ENCODE measurements around the gene MRPL43.

The MRPL43 gene

DNA sequence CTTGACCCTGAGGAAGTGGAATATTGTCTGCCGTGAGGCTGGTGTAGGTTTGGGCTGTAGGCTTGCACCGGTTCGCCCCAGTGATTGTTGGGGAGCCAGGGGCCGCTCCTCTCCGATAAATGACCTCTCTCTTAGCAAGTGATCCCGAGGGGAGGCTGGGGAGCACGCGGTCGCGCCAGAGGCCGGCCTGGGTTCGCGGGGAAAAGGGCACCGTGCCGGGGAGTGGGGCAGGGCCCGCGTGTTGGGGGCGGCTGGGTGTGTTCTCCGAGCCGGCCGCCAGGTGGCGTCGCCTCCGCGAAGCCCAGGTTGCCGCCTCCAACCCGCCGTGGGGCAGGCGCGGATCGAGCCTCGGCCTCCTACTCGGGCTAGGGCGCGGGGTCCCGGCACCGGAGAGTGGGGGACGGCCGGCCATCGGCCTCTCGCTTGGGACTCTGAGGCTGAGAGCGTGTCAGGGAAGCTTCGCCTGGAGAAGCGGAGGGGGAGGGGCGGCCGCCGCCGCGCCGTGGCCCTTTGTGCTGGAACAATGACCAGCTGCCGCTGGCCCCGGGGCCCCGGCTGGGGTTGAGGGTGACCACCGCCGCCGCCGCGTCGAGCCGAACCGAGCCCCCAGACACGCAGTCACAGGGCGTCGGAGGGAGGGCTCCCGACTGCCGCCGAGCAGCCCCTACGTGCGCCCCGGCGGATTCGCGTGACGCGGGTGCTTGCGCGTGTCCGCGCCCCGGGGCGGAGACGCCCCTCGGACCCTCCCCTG, 11.9 kb upstream of the MRPL43 start:
- H3K27me3 ChIP-seq (ENCODE audit: insufficient read depth, poor library complexity, severe bottlenecking) = no peaks in the 10 kb centered on the region
- H3K27ac ChIP-seq (replicated peaks) = peak overlapping the region; percentile 84
- peak overlapping the region; percentile 81 for H3K4me3 ChIP-seq (replicated peaks; ENCODE audit: insufficient read depth, low read length)
- peak; percentile 61 to 70 for DNase-seq (ENCODE audit: low read depth in 1 of 2, low spot score in 1 of 2)
- TF ChIP-seq POLR2AphosphoS5 (IDR thresholded peaks at IDR 0.05; ENCODE audit: low read depth) (no peak; the same call in 1 of the 2 replicates), SPI1 (IDR thresholded peaks at IDR 0.05; ENCODE audit: borderline replicate concordance, low read depth) (peak; percentile 22; the same call in 1 of the 2 replicates), GABPA (IDR thresholded peaks at IDR 0.05; ENCODE audit: low read depth) (no peak)
- TF ChIP-seq, protein P1, sequence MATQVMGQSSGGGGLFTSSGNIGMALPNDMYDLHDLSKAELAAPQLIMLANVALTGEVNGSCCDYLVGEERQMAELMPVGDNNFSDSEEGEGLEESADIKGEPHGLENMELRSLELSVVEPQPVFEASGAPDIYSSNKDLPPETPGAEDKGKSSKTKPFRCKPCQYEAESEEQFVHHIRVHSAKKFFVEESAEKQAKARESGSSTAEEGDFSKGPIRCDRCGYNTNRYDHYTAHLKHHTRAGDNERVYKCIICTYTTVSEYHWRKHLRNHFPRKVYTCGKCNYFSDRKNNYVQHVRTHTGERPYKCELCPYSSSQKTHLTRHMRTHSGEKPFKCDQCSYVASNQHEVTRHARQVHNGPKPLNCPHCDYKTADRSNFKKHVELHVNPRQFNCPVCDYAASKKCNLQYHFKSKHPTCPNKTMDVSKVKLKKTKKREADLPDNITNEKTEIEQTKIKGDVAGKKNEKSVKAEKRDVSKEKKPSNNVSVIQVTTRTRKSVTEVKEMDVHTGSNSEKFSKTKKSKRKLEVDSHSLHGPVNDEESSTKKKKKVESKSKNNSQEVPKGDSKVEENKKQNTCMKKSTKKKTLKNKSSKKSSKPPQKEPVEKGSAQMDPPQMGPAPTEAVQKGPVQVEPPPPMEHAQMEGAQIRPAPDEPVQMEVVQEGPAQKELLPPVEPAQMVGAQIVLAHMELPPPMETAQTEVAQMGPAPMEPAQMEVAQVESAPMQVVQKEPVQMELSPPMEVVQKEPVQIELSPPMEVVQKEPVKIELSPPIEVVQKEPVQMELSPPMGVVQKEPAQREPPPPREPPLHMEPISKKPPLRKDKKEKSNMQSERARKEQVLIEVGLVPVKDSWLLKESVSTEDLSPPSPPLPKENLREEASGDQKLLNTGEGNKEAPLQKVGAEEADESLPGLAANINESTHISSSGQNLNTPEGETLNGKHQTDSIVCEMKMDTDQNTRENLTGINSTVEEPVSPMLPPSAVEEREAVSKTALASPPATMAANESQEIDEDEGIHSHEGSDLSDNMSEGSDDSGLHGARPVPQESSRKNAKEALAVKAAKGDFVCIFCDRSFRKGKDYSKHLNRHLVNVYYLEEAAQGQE (IDR thresholded peaks at IDR 0.05; ENCODE audit: insufficient replicate concordance, low read depth) = no peak
- TF ChIP-seq, protein P2, sequence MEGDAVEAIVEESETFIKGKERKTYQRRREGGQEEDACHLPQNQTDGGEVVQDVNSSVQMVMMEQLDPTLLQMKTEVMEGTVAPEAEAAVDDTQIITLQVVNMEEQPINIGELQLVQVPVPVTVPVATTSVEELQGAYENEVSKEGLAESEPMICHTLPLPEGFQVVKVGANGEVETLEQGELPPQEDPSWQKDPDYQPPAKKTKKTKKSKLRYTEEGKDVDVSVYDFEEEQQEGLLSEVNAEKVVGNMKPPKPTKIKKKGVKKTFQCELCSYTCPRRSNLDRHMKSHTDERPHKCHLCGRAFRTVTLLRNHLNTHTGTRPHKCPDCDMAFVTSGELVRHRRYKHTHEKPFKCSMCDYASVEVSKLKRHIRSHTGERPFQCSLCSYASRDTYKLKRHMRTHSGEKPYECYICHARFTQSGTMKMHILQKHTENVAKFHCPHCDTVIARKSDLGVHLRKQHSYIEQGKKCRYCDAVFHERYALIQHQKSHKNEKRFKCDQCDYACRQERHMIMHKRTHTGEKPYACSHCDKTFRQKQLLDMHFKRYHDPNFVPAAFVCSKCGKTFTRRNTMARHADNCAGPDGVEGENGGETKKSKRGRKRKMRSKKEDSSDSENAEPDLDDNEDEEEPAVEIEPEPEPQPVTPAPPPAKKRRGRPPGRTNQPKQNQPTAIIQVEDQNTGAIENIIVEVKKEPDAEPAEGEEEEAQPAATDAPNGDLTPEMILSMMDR (IDR thresholded peaks at IDR 0.05; ENCODE audit: insufficient read depth, low read length) = peak; percentile 67

- Histone ChIP-seq H3K4me3 (replicated peaks; ENCODE audit: insufficient read depth, low read length) (peak overlapping the region; percentile 81), H3K27me3 (ENCODE audit: insufficient read depth, poor library complexity, severe bottlenecking) (no peaks in the 10 kb centered on the region), H3K27ac (replicated peaks) (peak overlapping the region; percentile 84)
- peak; percentile 71 to 82 for DNase-seq (ENCODE audit: low read depth in 1 of 2, low spot score in 1 of 2)
- no peak for TF ChIP-seq GABPA (IDR thresholded peaks at IDR 0.05; ENCODE audit: low read depth)
- TF ChIP-seq, protein P1 (IDR thresholded peaks at IDR 0.05; ENCODE audit: insufficient replicate concordance, low read depth) = no peak
- TF ChIP-seq SPI1 (IDR thresholded peaks at IDR 0.05; ENCODE audit: borderline replicate concordance, low read depth) = no peak
- TF ChIP-seq, protein P2 (IDR thresholded peaks at IDR 0.05; ENCODE audit: insufficient read depth, low read length) = no peak
- TF ChIP-seq POLR2AphosphoS5 (IDR thresholded peaks at IDR 0.05; ENCODE audit: low read depth) = peak; percentile 43; the same call in 1 of the 2 replicates
Observed at GRCh38 chr10:100998183-100998990, 11.1 kb upstream of the MRPL43 start.

- H3K4me3 ChIP-seq (replicated peaks; ENCODE audit: insufficient read depth, low read length) = peak overlapping the region; percentile 81
- TF ChIP-seq POLR2AphosphoS5 (IDR thresholded peaks at IDR 0.05; ENCODE audit: low read depth) = peak; percentile 44; the same call in 1 of the 2 replicates
- TF ChIP-seq, protein P2 (IDR thresholded peaks at IDR 0.05; ENCODE audit: insufficient read depth, low read length) = peak; percentile 68
- TF ChIP-seq GABPA (IDR thresholded peaks at IDR 0.05; ENCODE audit: low read depth) = no peak
- H3K27ac ChIP-seq (replicated peaks) = peak overlapping the region; percentile 84
- H3K27me3 ChIP-seq (ENCODE audit: insufficient read depth, poor library complexity, severe bottlenecking) = no peaks in the 10 kb centered on the region
- DNase-seq (ENCODE audit: low read depth in 1 of 2, low spot score in 1 of 2) = peak; percentile 82 to 89
Observed at GRCh38 chr10:100997360-100998182, 10.3 kb upstream of the MRPL43 start.

Measured in HL-60 (cell line).